GM12875 (cell line): ENCODE data around the gene FOXN4.

ENCODE experiments used
- H3K4me3 ChIP-seq: one replicate; pipeline ENCODE4 v1.5.1; 2011; ENCODE audit warnings: low read depth, low read length, control low read depth
- CTCF ChIP-seq: IDR thresholded peaks from 2 replicates; pipeline ENCODE4 v1.5.1; 2011; ENCODE audit warnings: low read depth, mild to moderate bottlenecking, control low read depth, inconsistent platforms, low read length, moderate library complexity, borderline replicate concordance; ENCODE audit not compliant: insufficient read depth

The FOXN4 gene

DNA sequence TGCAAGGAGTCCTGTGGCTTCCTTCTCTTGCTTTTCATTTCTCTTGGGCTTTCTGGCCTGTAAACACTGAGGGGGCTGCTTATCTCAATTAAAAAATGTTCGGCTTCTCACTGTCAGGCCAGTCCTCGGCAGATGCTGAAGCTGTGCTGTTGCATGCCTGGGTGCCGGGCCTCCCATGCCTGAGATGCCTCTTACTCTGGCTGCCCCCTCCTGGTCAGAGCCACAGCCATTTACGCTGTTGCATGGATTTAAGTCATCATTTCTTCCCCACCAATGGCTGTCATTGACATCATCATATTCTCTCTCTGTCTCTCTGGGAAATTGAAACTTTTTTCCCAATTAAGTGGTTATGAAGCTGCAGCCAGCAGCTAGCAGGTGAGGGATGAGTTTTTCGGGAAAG, 53.7 kb downstream of the FOXN4 start:
- TF ChIP-seq CTCF = no peak
- no peak overlapping the region for H3K4me3 ChIP-seq

- TF ChIP-seq CTCF = no peak
- H3K4me3 ChIP-seq = no peak overlapping the region
Observed at GRCh38 chr12:109253913-109254544, 55.1 kb downstream of the FOXN4 start.

GRCh38 chr12:109252799-109253198, 56.3 kb downstream of the FOXN4 start:
- no peak for TF ChIP-seq CTCF
- no peak overlapping the region for H3K4me3 ChIP-seq

- TF ChIP-seq CTCF = no peak
- no peak overlapping the region for H3K4me3 ChIP-seq
Observed at GRCh38 chr12:109250523-109250922, 58.6 kb downstream of the FOXN4 start.

DNA sequence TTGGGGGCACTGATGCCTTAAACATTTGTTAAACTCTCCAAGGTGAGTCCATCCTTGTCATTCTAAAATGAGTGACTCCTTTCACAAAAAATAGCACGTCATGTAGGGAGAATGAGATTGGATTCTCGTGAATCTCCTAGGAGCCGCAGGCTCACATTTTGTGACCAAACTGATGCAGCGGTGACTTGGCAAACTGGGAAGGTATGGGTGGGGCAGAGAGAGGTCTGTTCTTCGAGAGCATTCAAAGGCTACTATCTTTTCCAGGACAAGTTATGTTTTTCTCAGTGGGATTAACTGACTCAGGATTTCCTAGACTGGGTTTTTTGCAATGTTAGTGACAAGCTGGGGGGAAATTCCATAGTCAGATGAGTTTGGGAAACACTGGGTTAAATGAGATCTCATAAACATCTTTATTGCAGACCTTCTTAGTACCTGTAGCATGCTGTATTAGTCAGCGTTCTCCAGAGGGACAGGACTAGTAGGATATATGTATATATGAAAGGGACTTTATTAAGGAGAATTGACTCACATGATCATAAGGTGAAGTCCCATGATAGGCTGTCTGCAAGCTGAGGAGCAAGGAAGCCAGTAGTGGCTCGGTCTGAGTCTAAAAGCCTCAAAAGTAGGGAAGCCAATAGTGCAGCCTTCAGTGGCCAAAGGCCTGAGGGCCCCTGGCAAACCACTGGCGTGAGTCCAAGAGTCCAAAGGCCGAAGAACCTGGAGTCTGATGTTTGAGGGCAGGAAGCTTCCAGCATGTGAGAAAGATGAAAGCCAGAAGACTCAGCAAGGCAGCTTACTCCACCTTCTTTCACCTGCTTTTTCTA, 61.0 kb downstream of the FOXN4 start:
- no peak overlapping the region for H3K4me3 ChIP-seq
- TF ChIP-seq CTCF = no peak

DNA sequence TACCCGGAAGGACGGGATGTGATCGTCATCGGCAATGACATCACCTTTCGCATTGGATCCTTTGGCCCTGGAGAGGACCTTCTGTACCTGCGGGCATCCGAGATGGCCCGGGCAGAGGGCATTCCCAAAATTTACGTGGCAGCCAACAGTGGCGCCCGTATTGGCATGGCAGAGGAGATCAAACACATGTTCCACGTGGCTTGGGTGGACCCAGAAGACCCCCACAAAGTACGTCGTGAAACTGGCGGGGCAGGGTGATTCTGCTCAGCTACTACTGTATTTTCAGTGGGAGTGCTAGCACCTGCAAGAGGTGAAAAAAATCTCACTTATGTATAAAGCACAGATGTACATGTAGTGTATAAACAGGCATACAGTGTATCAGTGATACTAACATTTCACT, 62.9 kb downstream of the FOXN4 start:
- TF ChIP-seq CTCF = no peak
- H3K4me3 ChIP-seq = no peak overlapping the region

DNA sequence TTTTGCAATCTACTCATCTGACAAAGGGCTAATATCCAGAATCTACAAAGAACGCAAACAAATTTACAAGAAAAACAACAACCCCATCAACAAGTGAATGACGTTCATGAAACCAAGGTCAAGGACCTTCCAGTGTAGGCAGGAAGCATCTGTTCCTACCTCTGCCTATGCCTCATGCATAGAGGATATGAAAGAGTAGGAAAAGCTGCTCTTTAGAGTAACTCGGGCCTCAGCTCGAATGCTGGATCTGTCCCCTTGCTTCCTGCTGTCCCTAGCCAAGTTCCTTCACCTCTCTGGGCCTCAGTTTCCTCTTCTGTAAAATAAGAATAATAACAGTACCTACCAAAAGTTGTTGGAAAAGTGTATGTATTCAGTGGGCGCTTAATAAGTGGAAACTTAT, 65.0 kb downstream of the FOXN4 start:
- TF ChIP-seq CTCF = no peak
- H3K4me3 ChIP-seq = no peak overlapping the region
